Measurements from ENCODE around the gene PCBP3. TPM values are rescaled to one million over a fixed set of nuclear protein-coding genes. Genes with fewer than 3 reads are reported as not detected.

PCBP3 gene
- total RNA-seq, 2 donors from 2014 or later: 0.77 to 17.2 TPM

GRCh38 chr21:45869121-45870007, 225.8 kb downstream of the PCBP3 start:
- DNase-seq (ENCODE audit: low spot score): no peak
- TF ChIP-seq POLR2AphosphoS5 (IDR thresholded peaks at IDR 0.05): no peak
- TF ChIP-seq CTCF (IDR thresholded peaks at IDR 0.05): no peak
- TF ChIP-seq POLR2A (IDR thresholded peaks at IDR 0.05): no peak
- no peak overlapping the region for H3K27ac ChIP-seq
- no peak overlapping the region for H3K4me3 ChIP-seq
- H3K27me3 ChIP-seq (replicated peaks; ENCODE audit: insufficient read depth): no peaks in the 10 kb centered on the region
- intact Hi-C loops (cut with DNase I): no loop called here
- H3K36me3 ChIP-seq: no peaks in the 10 kb centered on the region
- H3K4me1 ChIP-seq (replicated peaks): no peaks in the 10 kb centered on the region
- H3K9me3 ChIP-seq: no peaks in the 10 kb centered on the region
- 76% methylated on average over 23 of the region's 24 CpGs for WGBS

GRCh38 chr21:45870421-45870820, 226.9 kb downstream of the PCBP3 start:
- Histone ChIP-seq H3K27me3 (replicated peaks; ENCODE audit: insufficient read depth) (no peaks in the 10 kb centered on the region), H3K9me3 (no peaks in the 10 kb centered on the region), H3K27ac (no peak overlapping the region), H3K4me3 (no peak overlapping the region), H3K36me3 (no peaks in the 10 kb centered on the region), H3K4me1 (replicated peaks) (no peaks in the 10 kb centered on the region)
- intact Hi-C loops (cut with DNase I): no loop called here
- TF ChIP-seq POLR2A (IDR thresholded peaks at IDR 0.05) (no peak), POLR2AphosphoS5 (IDR thresholded peaks at IDR 0.05) (no peak), CTCF (IDR thresholded peaks at IDR 0.05) (no peak)
- WGBS: 95% methylated on average over 10 of the region's 12 CpGs
- DNase-seq (ENCODE audit: low spot score): no peak

GRCh38 chr21:45870851-45871615, 227.5 kb downstream of the PCBP3 start:
- TF ChIP-seq POLR2AphosphoS5 (IDR thresholded peaks at IDR 0.05) (no peak), CTCF (IDR thresholded peaks at IDR 0.05) (no peak), POLR2A (IDR thresholded peaks at IDR 0.05) (no peak)
- H3K27ac ChIP-seq: no peak overlapping the region
- no peaks in the 10 kb centered on the region for H3K9me3 ChIP-seq
- intact Hi-C loops (cut with DNase I): no loop called here
- no peaks in the 10 kb centered on the region for H3K27me3 ChIP-seq (replicated peaks; ENCODE audit: insufficient read depth)
- WGBS: 83% methylated on average over 14 of the region's 17 CpGs
- H3K4me3 ChIP-seq: no peak overlapping the region
- no peak for DNase-seq (ENCODE audit: low spot score)
- H3K36me3 ChIP-seq: no peaks in the 10 kb centered on the region
- no peaks in the 10 kb centered on the region for H3K4me1 ChIP-seq (replicated peaks)

GRCh38 chr21:45871616-45872236, 228.2 kb downstream of the PCBP3 start:
- no peak overlapping the region for H3K4me3 ChIP-seq

More at GRCh38 chr21:45871616-45872236, 228.2 kb downstream of the PCBP3 start:
- Histone ChIP-seq H3K9me3 (no peaks in the 10 kb centered on the region), H3K27ac (no peak overlapping the region), H3K4me1 (replicated peaks) (no peaks in the 10 kb centered on the region), H3K36me3 (no peaks in the 10 kb centered on the region), H3K27me3 (replicated peaks; ENCODE audit: insufficient read depth) (no peaks in the 10 kb centered on the region)
- intact Hi-C loops (cut with DNase I): no loop called here
- no peak for TF ChIP-seq POLR2AphosphoS5 (IDR thresholded peaks at IDR 0.05)
- TF ChIP-seq POLR2A (IDR thresholded peaks at IDR 0.05): no peak
- TF ChIP-seq CTCF (IDR thresholded peaks at IDR 0.05): no peak
- 89% methylated on average over 22 of the region's 22 CpGs for WGBS
- no peak for DNase-seq (ENCODE audit: low spot score)
